ENCODE measurements around the gene SFTPB. TPM values are rescaled to one million over a fixed set of nuclear protein-coding genes. Genes with fewer than 3 reads are reported as not detected.

Gene SFTPB
- total RNA-seq, 1 experiment from 2014 or later, result 7.6 TPM

- TF ChIP-seq ATF6 (CRISPR knock-in tag; IDR thresholded peaks at IDR 0.05) (no peak), ESRRA (CRISPR knock-in tag; IDR thresholded peaks at IDR 0.05; ENCODE audit: borderline replicate concordance) (no peak), MLX (CRISPR knock-in tag; IDR thresholded peaks at IDR 0.05) (no peak), ZNF138 (CRISPR knock-in tag; conservative IDR thresholded peaks at IDR 0.05) (no peak), ZNF425 (CRISPR knock-in tag; conservative IDR thresholded peaks at IDR 0.05) (no peak), ZSCAN18 (CRISPR knock-in tag; IDR thresholded peaks at IDR 0.05) (no peak), AFF4 (CRISPR knock-in tag; IDR thresholded peaks at IDR 0.05; ENCODE audit: borderline replicate concordance) (no peak), SP1 (CRISPR knock-in tag; conservative IDR thresholded peaks at IDR 0.05) (no peak), IRF1 (CRISPR knock-in tag; IDR thresholded peaks at IDR 0.05) (no peak), TEAD4 (CRISPR knock-in tag; IDR thresholded peaks at IDR 0.05) (no peak), ELF4 (CRISPR knock-in tag; IDR thresholded peaks at IDR 0.05; ENCODE audit: low read depth) (no peak), ZMAT4 (CRISPR knock-in tag; IDR thresholded peaks at IDR 0.05) (no peak), ZNF317 (CRISPR knock-in tag; IDR thresholded peaks at IDR 0.05; ENCODE audit: borderline replicate concordance, low read depth) (no peak), ERG (CRISPR knock-in tag; IDR thresholded peaks at IDR 0.05) (no peak), NFYB (CRISPR knock-in tag; conservative IDR thresholded peaks at IDR 0.05; ENCODE audit: low read depth) (no peak)
Measured at GRCh38 chr2:85713836-85714235, 45.8 kb upstream of the SFTPB start (continued).
